Thyroid gland (tissue), 4 donors: ENCODE measurements around the gene KCTD17. TPM values are rescaled to one million over a fixed set of nuclear protein-coding genes. Genes with fewer than 3 reads are reported as not detected.

Experiments
- DNase-seq, 2 donors: peaks; one replicate each; pipeline ENCODE4 v3.0.0-alpha.2; 2019
- H3K27ac ChIP-seq, 3 donors: fragments of 200-600 bp; sonication (generic); 1 replicate in 2 of 3; 2 replicates in 1 of 3; pipeline ENCODE4 v1.5.1; 2016 to 2019; ENCODE audit warnings: mild to moderate bottlenecking in 1 of 3, moderate library complexity in 1 of 3
- H3K27me3 ChIP-seq: fragments of 200-600 bp; sonication (generic); one replicate; pipeline ENCODE4 v1.5.1; 2019
- H3K36me3 ChIP-seq, 2 donors: fragments of 200-600 bp; sonication (generic); one replicate each; pipeline ENCODE4 v1.5.1; 2016 to 2019
- H3K4me1 ChIP-seq, 2 donors: fragments of 200-600 bp; sonication (generic); one replicate each; pipeline ENCODE4 v1.5.1; 2017 to 2019
- H3K4me3 ChIP-seq, 3 donors: fragments of 200-600 bp; sonication (generic); replicated peaks in 1 of 3; 1 replicate in 2 of 3; 2 replicates in 1 of 3; pipeline ENCODE4 v1.5.1; 2016; ENCODE audit warnings: mild to moderate bottlenecking in 1 of 3
- H3K9me3 ChIP-seq: fragments of 200-600 bp; sonication (generic); one replicate; pipeline ENCODE4 v1.5.1; 2017
- POLR2A ChIP-seq, 2 donors: fragments of 450-650 bp; IDR thresholded peaks; one replicate each; pipeline ENCODE4 v1.6.1; 2017; ENCODE audit warnings: antibody characterized with exemption in 2 of 2, mild to moderate bottlenecking in 2 of 2, moderate library complexity in 1 of 2
- WGBS, 2 donors: methylation state at CpG; one replicate each; pipeline ENCODE4 v1.1.5; 2017; 5-methylcytosine and 5-hydroxymethylcytosine counted together
- intact Hi-C: fragments of 100-400 bp; cut with DNase I; formaldehyde crosslinking; loops from one replicate; pipeline ENCODE4 v1.15.1; 2023
- total RNA-seq, 4 donors: library from RNA; depleted of rRNA; stranded (reverse); fragments of >200 nt; gene quantifications; one replicate each; pipeline ENCODE4 v1.2.3, GENCODE V29; 2016
- TF ChIP-seq, protein P1 (sequence below), 6 experiments: fragments of 200-600 bp in 3 of 6; fragments of 450-650 bp in 3 of 6; sonication (generic) in 3 of 6; IDR thresholded peaks; one replicate each; pipeline ENCODE4 v1.5.1; 2016 to 2019; ENCODE audit warnings: antibody characterized with exemption in 6 of 6, mild to moderate bottlenecking in 2 of 6, inconsistent platforms in 1 of 6, moderate library complexity in 1 of 6

The KCTD17 gene
- total RNA-seq, 4 donors from 2014 or later = 6.1 to 18.9 (median 12.6) TPM

GRCh38 chr22:37079158-37079557 is 27.6 kb downstream of the KCTD17 start:
- WGBS, 2 donors = 39% methylated on average over 5 of the region's 5 CpGs
- no peaks in the 10 kb centered on the region for H3K27me3 ChIP-seq
- H3K36me3 ChIP-seq = no peaks in the 10 kb centered on the region
- no peaks in the 10 kb centered on the region for H3K4me1 ChIP-seq
- no peak overlapping the region for H3K27ac ChIP-seq
- H3K4me3 ChIP-seq = no peak overlapping the region
- TF ChIP-seq POLR2A (IDR thresholded peaks at IDR 0.05) = no peak
- TF ChIP-seq, protein P1, sequence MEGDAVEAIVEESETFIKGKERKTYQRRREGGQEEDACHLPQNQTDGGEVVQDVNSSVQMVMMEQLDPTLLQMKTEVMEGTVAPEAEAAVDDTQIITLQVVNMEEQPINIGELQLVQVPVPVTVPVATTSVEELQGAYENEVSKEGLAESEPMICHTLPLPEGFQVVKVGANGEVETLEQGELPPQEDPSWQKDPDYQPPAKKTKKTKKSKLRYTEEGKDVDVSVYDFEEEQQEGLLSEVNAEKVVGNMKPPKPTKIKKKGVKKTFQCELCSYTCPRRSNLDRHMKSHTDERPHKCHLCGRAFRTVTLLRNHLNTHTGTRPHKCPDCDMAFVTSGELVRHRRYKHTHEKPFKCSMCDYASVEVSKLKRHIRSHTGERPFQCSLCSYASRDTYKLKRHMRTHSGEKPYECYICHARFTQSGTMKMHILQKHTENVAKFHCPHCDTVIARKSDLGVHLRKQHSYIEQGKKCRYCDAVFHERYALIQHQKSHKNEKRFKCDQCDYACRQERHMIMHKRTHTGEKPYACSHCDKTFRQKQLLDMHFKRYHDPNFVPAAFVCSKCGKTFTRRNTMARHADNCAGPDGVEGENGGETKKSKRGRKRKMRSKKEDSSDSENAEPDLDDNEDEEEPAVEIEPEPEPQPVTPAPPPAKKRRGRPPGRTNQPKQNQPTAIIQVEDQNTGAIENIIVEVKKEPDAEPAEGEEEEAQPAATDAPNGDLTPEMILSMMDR (IDR thresholded peaks at IDR 0.05) = no peak
- no peak for DNase-seq
- no peaks in the 10 kb centered on the region for H3K9me3 ChIP-seq
- intact Hi-C loops = no loop called here

DNA sequence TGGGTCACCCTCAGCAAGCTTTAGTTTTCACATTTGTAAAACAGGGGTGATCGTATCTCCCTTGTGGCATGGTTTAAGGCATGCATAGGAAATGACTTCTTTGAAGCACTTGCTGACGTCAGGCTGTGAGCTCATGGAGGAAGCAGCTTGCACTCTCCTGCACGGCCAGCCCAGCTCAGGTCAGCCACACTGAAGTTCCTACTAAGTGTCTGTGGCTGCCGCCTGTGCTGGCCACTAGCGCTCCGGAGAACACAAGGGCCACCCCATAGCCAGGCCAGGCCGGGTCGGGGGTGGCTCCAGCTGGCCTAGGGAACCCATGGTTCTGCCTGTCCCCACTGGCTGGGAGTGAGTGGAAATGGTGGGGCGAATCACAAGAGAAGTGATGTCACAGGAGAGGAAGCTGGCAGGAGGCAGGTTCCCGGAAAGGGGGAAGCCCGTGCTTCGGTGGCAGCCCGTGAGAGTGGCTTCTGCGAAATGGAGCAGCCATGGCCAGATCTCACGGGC is 28.2 kb downstream of the KCTD17 start:
- Histone ChIP-seq H3K27me3 (no peaks in the 10 kb centered on the region), H3K36me3 (no peaks in the 10 kb centered on the region), H3K9me3 (no peaks in the 10 kb centered on the region), H3K4me3 (no peak overlapping the region), H3K27ac (no peak overlapping the region), H3K4me1 (no peaks in the 10 kb centered on the region)
- TF ChIP-seq, protein P1 (IDR thresholded peaks at IDR 0.05) = no peak
- no peak for TF ChIP-seq POLR2A (IDR thresholded peaks at IDR 0.05)
- DNase-seq = peak; percentile 9 to 27
- WGBS, 2 donors = 75 to 80% methylated on average over 14 to 15 of the region's 15 CpGs
- intact Hi-C loops = loop anchor here (2.0 kb wide), 1 partner anchor 125 kb away; no protein-coding TSS in a partner anchor

DNA sequence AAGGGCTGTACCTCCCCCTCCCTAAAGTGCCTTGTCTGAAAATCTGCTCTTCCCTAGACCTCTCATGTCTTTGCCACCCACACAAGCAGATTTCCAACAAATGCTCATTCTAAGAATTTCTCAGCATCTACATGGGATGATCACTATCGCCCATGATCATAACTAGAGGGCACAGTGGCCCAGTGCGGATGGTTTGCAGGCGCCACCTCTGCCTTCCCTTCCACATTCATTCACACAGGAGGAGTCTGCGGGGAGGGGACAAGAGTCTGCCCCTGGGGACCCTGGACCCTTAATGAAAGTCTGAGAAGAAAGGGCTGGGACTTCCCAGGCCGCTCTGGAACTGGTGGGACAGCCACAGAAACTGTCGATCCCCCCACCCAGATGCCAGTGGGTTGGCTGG is 28.9 kb downstream of the KCTD17 start:
- H3K4me3 ChIP-seq = no peak overlapping the region
- H3K27ac ChIP-seq = no peak overlapping the region
- no peak for DNase-seq
- WGBS, 2 donors = 89 to 94% methylated on average over 6 of the region's 6 CpGs
- no peaks in the 10 kb centered on the region for H3K4me1 ChIP-seq
- TF ChIP-seq POLR2A (IDR thresholded peaks at IDR 0.05) = no peak
- TF ChIP-seq, protein P1 (IDR thresholded peaks at IDR 0.05) = no peak
- no peaks in the 10 kb centered on the region for H3K9me3 ChIP-seq
- no peaks in the 10 kb centered on the region for H3K36me3 ChIP-seq
- H3K27me3 ChIP-seq = no peaks in the 10 kb centered on the region
- intact Hi-C loops = loop anchor here (2.0 kb wide), 1 partner anchor 124 kb away; no protein-coding TSS in a partner anchor

DNA sequence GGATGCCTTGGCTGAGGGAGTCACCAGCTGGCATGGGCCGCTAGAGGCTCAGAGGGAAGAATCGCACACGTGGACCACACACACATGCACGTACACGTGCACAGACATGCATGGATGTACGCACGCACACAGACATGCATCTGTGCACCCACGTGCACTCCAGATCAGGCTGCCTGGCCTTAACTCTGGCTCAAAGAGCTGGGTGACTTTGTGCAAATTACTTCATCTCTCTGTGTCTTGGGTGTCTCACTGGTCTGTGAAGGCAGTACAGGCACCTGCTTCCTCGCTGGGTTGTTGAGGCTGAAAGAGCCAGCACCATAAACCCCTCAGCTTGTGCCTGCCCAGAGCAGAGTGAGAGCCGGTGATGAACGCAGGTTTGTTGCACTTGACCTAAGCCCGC is 29.3 kb downstream of the KCTD17 start:
- 93 to 100% methylated on average over 9 of the region's 12 CpGs for WGBS, 2 donors
- H3K9me3 ChIP-seq = no peaks in the 10 kb centered on the region
- DNase-seq = no peak
- no peaks in the 10 kb centered on the region for H3K4me1 ChIP-seq
- no peak overlapping the region for H3K27ac ChIP-seq
- no peaks in the 10 kb centered on the region for H3K27me3 ChIP-seq
- H3K36me3 ChIP-seq = no peaks in the 10 kb centered on the region
- no peak overlapping the region for H3K4me3 ChIP-seq
- intact Hi-C loops = loop anchor here (2.0 kb wide), 1 partner anchor 124 kb away; no protein-coding TSS in a partner anchor
- TF ChIP-seq, protein P1 (IDR thresholded peaks at IDR 0.05) = no peak
- TF ChIP-seq POLR2A (IDR thresholded peaks at IDR 0.05) = no peak

DNA sequence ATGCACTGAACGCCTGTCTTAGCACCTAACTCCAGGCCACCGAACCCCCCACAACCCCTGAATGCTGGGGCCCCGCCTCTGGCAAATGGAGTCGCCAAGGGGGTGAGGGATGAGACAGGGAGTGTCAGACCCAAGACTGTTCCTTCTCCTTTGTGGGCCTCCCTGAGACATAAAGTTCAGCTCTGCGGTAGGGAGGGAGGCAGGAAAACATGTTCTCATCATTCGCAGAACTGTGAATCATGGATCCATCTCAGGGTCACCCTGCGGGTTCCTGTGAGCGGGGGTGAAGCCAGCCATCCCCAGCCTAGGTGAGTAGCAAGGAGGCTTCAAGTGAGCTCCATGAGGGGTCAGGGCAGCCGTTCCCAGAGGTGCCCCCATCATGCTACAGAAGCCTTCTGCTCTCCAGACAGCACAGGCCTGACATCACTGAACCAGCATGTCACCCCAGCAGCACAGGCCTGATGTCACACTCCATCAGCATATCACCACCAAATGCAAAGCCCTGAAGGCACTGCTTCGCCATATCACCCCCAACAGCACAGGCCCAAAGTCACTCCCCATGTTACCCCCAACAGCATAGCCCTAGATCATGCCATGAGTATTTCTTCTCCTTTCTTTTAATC is 30.8 kb downstream of the KCTD17 start:
- H3K4me3 ChIP-seq = no peak overlapping the region
- intact Hi-C loops = no loop called here
- H3K4me1 ChIP-seq = no peaks in the 10 kb centered on the region
- H3K27me3 ChIP-seq = no peaks in the 10 kb centered on the region
- no peaks in the 10 kb centered on the region for H3K36me3 ChIP-seq
- H3K9me3 ChIP-seq = no peaks in the 10 kb centered on the region
- 96 to 97% methylated on average over 2 to 7 of the region's 10 CpGs for WGBS, 2 donors
- no peak overlapping the region for H3K27ac ChIP-seq
- DNase-seq = no peak
- TF ChIP-seq POLR2A (IDR thresholded peaks at IDR 0.05) = no peak
- TF ChIP-seq, protein P1 (IDR thresholded peaks at IDR 0.05) = no peak
